Epithelial cell of esophagus (primary cell): Measurements from ENCODE around the gene MZF1.
A peak's percentile ranks its signal among the peaks of the same experiment; 100 is the strongest.

Source experiments
- DNase-seq: peaks from one replicate; pipeline ENCODE4 v3.0.0; 2010; ENCODE audit warnings: low read depth
- H3K4me3 ChIP-seq: 2 replicates; pipeline ENCODE4 v1.5.1; 2011; ENCODE audit warnings: mild to moderate bottlenecking, low read length, control low read depth
- CTCF ChIP-seq: IDR thresholded peaks from 2 replicates; pipeline ENCODE4 v1.5.1; 2011; ENCODE audit warnings: low read depth, mild to moderate bottlenecking, low read length, control low read depth, inconsistent platforms; ENCODE audit not compliant: insufficient read depth; ENCODE audit errors: missing control alignments

MZF1 gene

GRCh38 chr19:58572026-58572817, 913 bp downstream of the MZF1 start:
- TF ChIP-seq CTCF: no peak
- peak overlapping the region; percentile 81 for H3K4me3 ChIP-seq
- no peak for DNase-seq

GRCh38 chr19:58571575-58571947, 1.6 kb downstream of the MZF1 start:
- TF ChIP-seq CTCF: no peak
- no peak for DNase-seq
- H3K4me3 ChIP-seq: no peak overlapping the region

GRCh38 chr19:58570770-58571574, 2.2 kb downstream of the MZF1 start:
- no peak overlapping the region for H3K4me3 ChIP-seq
- DNase-seq: no peak

GRCh38 chr19:58569943-58570670, 3.0 kb downstream of the MZF1 start:
- no peak for DNase-seq
- no peak for TF ChIP-seq CTCF
- no peak overlapping the region for H3K4me3 ChIP-seq

More at GRCh38 chr19:58570770-58571574, 2.2 kb downstream of the MZF1 start:
- no peak for TF ChIP-seq CTCF

GRCh38 chr19:58569191-58569942, 3.8 kb downstream of the MZF1 start:
- DNase-seq: no peak

More at GRCh38 chr19:58569191-58569942, 3.8 kb downstream of the MZF1 start:
- no peak overlapping the region for H3K4me3 ChIP-seq
- TF ChIP-seq CTCF: no peak
